ENCODE results near the gene HOXA9. TPM values are rescaled to one million over a fixed set of nuclear protein-coding genes. Genes with fewer than 3 reads are reported as not detected.

Gene HOXA9
- total RNA-seq, 1 donor from 2014 or later, result not detected

- Histone ChIP-seq H3K4me3 (ENCODE audit: low read depth, low read length) (no peak overlapping the region), H3K27me3 (ENCODE audit: control insufficient read depth, insufficient read depth, low read length) (peaks cover 87% of the 10 kb centered on the region), H3K36me3 (ENCODE audit: control insufficient read depth, insufficient read depth, low read length) (no peaks in the 10 kb centered on the region)
- no peak for TF ChIP-seq CTCF (IDR thresholded peaks at IDR 0.05; ENCODE audit: insufficient read depth, low read length, severe bottlenecking)
- no peak for DNase-seq (ENCODE audit: low read depth)
- FAIRE-seq, result no peak
Observed at GRCh38 chr7:27143950-27144780, 21.2 kb downstream of the HOXA9 start.

- Histone ChIP-seq H3K27me3 (ENCODE audit: control insufficient read depth, insufficient read depth, low read length) (peaks cover 88% of the 10 kb centered on the region), H3K36me3 (ENCODE audit: control insufficient read depth, insufficient read depth, low read length) (no peaks in the 10 kb centered on the region), H3K4me3 (ENCODE audit: low read depth, low read length) (no peak within 1 kb of the TSS)
- TF ChIP-seq CTCF (IDR thresholded peaks at IDR 0.05; ENCODE audit: insufficient read depth, low read length, severe bottlenecking), result peak; percentile 38
- DNase-seq (ENCODE audit: low read depth) (peak; percentile 9), FAIRE-seq (no peak)
Observed at GRCh38 chr7:27143023-27143949, 22.1 kb downstream of the HOXA9 start, which contains the start of gene HOXA5. TSS of gene HOXA5 (minus strand) at chr7:27143681. CDS start at chr7:27143607, 74 bp downstream.

GRCh38 chr7:27142580-27143022 is 22.7 kb downstream of the HOXA9 start:
- Histone ChIP-seq H3K27me3 (ENCODE audit: control insufficient read depth, insufficient read depth, low read length) (peaks cover 87% of the 10 kb centered on the region), H3K36me3 (ENCODE audit: control insufficient read depth, insufficient read depth, low read length) (no peaks in the 10 kb centered on the region), H3K4me3 (ENCODE audit: low read depth, low read length) (no peak overlapping the region)
- TF ChIP-seq CTCF (IDR thresholded peaks at IDR 0.05; ENCODE audit: insufficient read depth, low read length, severe bottlenecking), result no peak
- no peak for FAIRE-seq
- DNase-seq (ENCODE audit: low read depth), result no peak

- no peaks in the 10 kb centered on the region for H3K36me3 ChIP-seq (ENCODE audit: control insufficient read depth, insufficient read depth, low read length)
- H3K27me3 ChIP-seq (ENCODE audit: control insufficient read depth, insufficient read depth, low read length), result peaks cover 85% of the 10 kb centered on the region
- no peak for FAIRE-seq
- no peak for TF ChIP-seq CTCF (IDR thresholded peaks at IDR 0.05; ENCODE audit: insufficient read depth, low read length, severe bottlenecking)
- H3K4me3 ChIP-seq (ENCODE audit: low read depth, low read length), result no peak overlapping the region
- DNase-seq (ENCODE audit: low read depth), result no peak
Observed at GRCh38 chr7:27141923-27142579, 23.3 kb downstream of the HOXA9 start.

GRCh38 chr7:27141137-27141922 is 24.0 kb downstream of the HOXA9 start:
- no peak for FAIRE-seq
- no peak for DNase-seq (ENCODE audit: low read depth)
- no peak overlapping the region for H3K4me3 ChIP-seq (ENCODE audit: low read depth, low read length)
- H3K27me3 ChIP-seq (ENCODE audit: control insufficient read depth, insufficient read depth, low read length), result peaks cover 82% of the 10 kb centered on the region
- no peak for TF ChIP-seq CTCF (IDR thresholded peaks at IDR 0.05; ENCODE audit: insufficient read depth, low read length, severe bottlenecking)
- H3K36me3 ChIP-seq (ENCODE audit: control insufficient read depth, insufficient read depth, low read length), result no peaks in the 10 kb centered on the region

All from bronchial epithelial cell (primary cell).